HFF-Myc (cell line): ENCODE measurements around the gene LASP1.

ENCODE experiments used
- DNase-seq: peaks from one replicate; pipeline ENCODE4 v3.0.0-alpha.2; 2011; ENCODE audit warnings: low read depth; ENCODE audit errors: extremely low read depth
- H3K4me3 ChIP-seq: replicated peaks from 2 replicates; pipeline ENCODE4 v1.5.1; 2011; ENCODE audit warnings: low read depth, mild to moderate bottlenecking, control low read depth, low read length
- CTCF ChIP-seq: IDR thresholded peaks from 2 replicates; pipeline ENCODE4 v1.5.1; 2012; ENCODE audit warnings: mild to moderate bottlenecking, low read depth, low read length, control low read depth; ENCODE audit errors: missing control alignments

LASP1 gene

GRCh38 chr17:38891441-38891840 lies 21.6 kb downstream of the LASP1 start:
- no peak for DNase-seq
- H3K4me3 ChIP-seq: no peak overlapping the region
- no peak for TF ChIP-seq CTCF

- DNase-seq: no peak
- H3K4me3 ChIP-seq: no peak overlapping the region
- no peak for TF ChIP-seq CTCF
Measured at GRCh38 chr17:38892083-38892482, 22.2 kb downstream of the LASP1 start.

GRCh38 chr17:38892620-38893019 lies 22.8 kb downstream of the LASP1 start:
- DNase-seq: no peak
- TF ChIP-seq CTCF: no peak
- no peak overlapping the region for H3K4me3 ChIP-seq

GRCh38 chr17:38893113-38893512 lies 23.3 kb downstream of the LASP1 start:
- DNase-seq: no peak
- no peak overlapping the region for H3K4me3 ChIP-seq
- TF ChIP-seq CTCF: no peak

GRCh38 chr17:38893607-38894006 lies 23.7 kb downstream of the LASP1 start:
- TF ChIP-seq CTCF: no peak
- DNase-seq: no peak
- H3K4me3 ChIP-seq: no peak overlapping the region

- no peak for TF ChIP-seq CTCF
- DNase-seq: no peak
- H3K4me3 ChIP-seq: no peak overlapping the region
Measured at GRCh38 chr17:38894276-38894675, 24.4 kb downstream of the LASP1 start.

GRCh38 chr17:38896346-38896954 lies 26.6 kb downstream of the LASP1 start:
- TF ChIP-seq CTCF: no peak
- H3K4me3 ChIP-seq: no peak overlapping the region
- DNase-seq: no peak
